ENCODE results near the gene GGNBP2. TPM values are rescaled to one million over a fixed set of nuclear protein-coding genes. Genes with fewer than 3 reads are reported as not detected.

Gene GGNBP2
- total RNA-seq, 4 donors from 2014 or later = 28.8 to 56.6 (median 39.5) TPM

GRCh38 chr17:36498155-36498554 is 46.6 kb upstream of the GGNBP2 start:
- Histone ChIP-seq H3K36me3 (peaks cover 0 to 75% of the 10 kb centered on the region in 2 donors), H3K27me3 (no peaks in the 10 kb centered on the region), H3K4me3 (no peak overlapping the region), H3K9me3 (no peaks in the 10 kb centered on the region), H3K27ac (no peak overlapping the region), H3K4me1 (no peaks in the 10 kb centered on the region)
- DNase-seq = no peak
- TF ChIP-seq CTCF (IDR thresholded peaks at IDR 0.05 in 4 of 5, conservative IDR thresholded peaks at IDR 0.05 in 1 of 5) (no peak), POLR2A (IDR thresholded peaks at IDR 0.05) (no peak)
- in situ Hi-C loops (cut with MboI; ENCODE audit: low sequenced_read_pairs in 4 of 4) = loop anchor here in 2 of 4 donors (25.0 kb wide), 1 partner anchor 536 kb away; no protein-coding TSS in a partner anchor
- no peak for ATAC-seq
- intact Hi-C loops (cut with DNase I; ENCODE audit: low total_unique reads) = no loop called here

- no peak for ATAC-seq
- no peak for DNase-seq
- no peak for TF ChIP-seq CTCF (IDR thresholded peaks at IDR 0.05 in 4 of 5, conservative IDR thresholded peaks at IDR 0.05 in 1 of 5)
- no peak for TF ChIP-seq POLR2A (IDR thresholded peaks at IDR 0.05)
- in situ Hi-C loops (cut with MboI; ENCODE audit: low sequenced_read_pairs in 4 of 4) = loop anchor here in 2 of 4 donors (25.0 kb wide), 1 partner anchor 536 kb away; no protein-coding TSS in a partner anchor
- H3K4me3 ChIP-seq = no peak overlapping the region
- H3K27ac ChIP-seq = no peak overlapping the region
- no peaks in the 10 kb centered on the region for H3K9me3 ChIP-seq
- intact Hi-C loops (cut with DNase I; ENCODE audit: low total_unique reads) = no loop called here
- H3K4me1 ChIP-seq = no peaks in the 10 kb centered on the region
- H3K36me3 ChIP-seq = peaks cover 0 to 75% of the 10 kb centered on the region in 2 donors
- H3K27me3 ChIP-seq = no peaks in the 10 kb centered on the region
Measured at GRCh38 chr17:36498560-36499300, 46.0 kb upstream of the GGNBP2 start.

GRCh38 chr17:36500745-36501225 is 43.9 kb upstream of the GGNBP2 start:
- Histone ChIP-seq H3K4me1 (no peaks in the 10 kb centered on the region), H3K36me3 (peaks cover 0 to 75% of the 10 kb centered on the region in 2 donors), H3K9me3 (no peaks in the 10 kb centered on the region), H3K4me3 (no peak overlapping the region), H3K27me3 (no peaks in the 10 kb centered on the region), H3K27ac (no peak overlapping the region)
- no peak for TF ChIP-seq CTCF (IDR thresholded peaks at IDR 0.05 in 4 of 5, conservative IDR thresholded peaks at IDR 0.05 in 1 of 5)
- TF ChIP-seq POLR2A (IDR thresholded peaks at IDR 0.05) = no peak
- DNase-seq (no peak), ATAC-seq (no peak)
- intact Hi-C loops (cut with DNase I; ENCODE audit: low total_unique reads) (no loop called here), in situ Hi-C loops (cut with MboI; ENCODE audit: low sequenced_read_pairs in 4 of 4) (no loop called here)

GRCh38 chr17:36501351-36501750 is 43.4 kb upstream of the GGNBP2 start:
- intact Hi-C loops (cut with DNase I; ENCODE audit: low total_unique reads) (no loop called here), in situ Hi-C loops (cut with MboI; ENCODE audit: low sequenced_read_pairs in 4 of 4) (no loop called here)
- DNase-seq (no peak), ATAC-seq (no peak)
- TF ChIP-seq CTCF (IDR thresholded peaks at IDR 0.05 in 4 of 5, conservative IDR thresholded peaks at IDR 0.05 in 1 of 5) (no peak), POLR2A (IDR thresholded peaks at IDR 0.05) (no peak)
- Histone ChIP-seq H3K27me3 (no peaks in the 10 kb centered on the region), H3K27ac (no peak overlapping the region), H3K4me1 (no peaks in the 10 kb centered on the region), H3K36me3 (peaks cover 0 to 75% of the 10 kb centered on the region in 2 donors), H3K9me3 (no peaks in the 10 kb centered on the region), H3K4me3 (no peak overlapping the region)

All from gastrocnemius medialis (tissue), 4 donors.